HG03432 (cell line): ENCODE data around the gene ZNF124.
"Not testable (repeated sequence)": the region's sequence is repeated elsewhere in the genome, so short reads cannot be mapped to it uniquely, and the experiment has no call there.

Experiments
- ATAC-seq: cut with Tn5 transposase; IDR thresholded peaks from one replicate; pipeline ENCODE4 v1.9.1; 2021; ENCODE audit warnings: mild to moderate bottlenecking, moderate library complexity; ENCODE audit not compliant: unreplicated experiment

Gene ZNF124

GRCh38 chr1:247173431-247173830 is 1.6 kb upstream of the ZNF124 start:
- no peak for ATAC-seq

- ATAC-seq: no peak
Observed at GRCh38 chr1:247172996-247173395, 1.2 kb upstream of the ZNF124 start.

GRCh38 chr1:247171443-247171842 is 377 bp downstream of the ZNF124 start:
- peak; percentile 67 for ATAC-seq

- ATAC-seq: no peak
Observed at GRCh38 chr1:247165674-247166073, 6.1 kb downstream of the ZNF124 start.

- ATAC-seq: no peak
Observed at GRCh38 chr1:247164694-247165093, 7.1 kb downstream of the ZNF124 start.

- no peak for ATAC-seq
Observed at GRCh38 chr1:247156787-247157232, 15.0 kb downstream of the ZNF124 start.

GRCh38 chr1:247147781-247148180 is 24.0 kb downstream of the ZNF124 start:
- ATAC-seq: no peak

- ATAC-seq: not testable (repeated sequence)
Observed at GRCh38 chr1:247147120-247147519, 24.7 kb downstream of the ZNF124 start.

- ATAC-seq: no peak
Observed at GRCh38 chr1:247146671-247147070, 25.1 kb downstream of the ZNF124 start.

- no peak for ATAC-seq
Observed at GRCh38 chr1:247145279-247145678, 26.5 kb downstream of the ZNF124 start.

- ATAC-seq: not testable (repeated sequence)
Observed at GRCh38 chr1:247139557-247139956, 32.3 kb downstream of the ZNF124 start.

- no peak for ATAC-seq
Observed at GRCh38 chr1:247131236-247131635, 40.6 kb downstream of the ZNF124 start.

GRCh38 chr1:247127519-247128282 is 44.1 kb downstream of the ZNF124 start:
- not testable (repeated sequence) for ATAC-seq

- peak; percentile 65 for ATAC-seq
Observed at GRCh38 chr1:247126601-247127000, 45.2 kb downstream of the ZNF124 start.

- ATAC-seq: peak; percentile 99
Observed at GRCh38 chr1:247126166-247126565, 45.7 kb downstream of the ZNF124 start.

- ATAC-seq: no peak
Observed at GRCh38 chr1:247121382-247121781, 50.4 kb downstream of the ZNF124 start.

GRCh38 chr1:247120408-247120668 is 51.5 kb downstream of the ZNF124 start:
- ATAC-seq: not testable (repeated sequence)

GRCh38 chr1:247119600-247120407 is 52.0 kb downstream of the ZNF124 start:
- no peak for ATAC-seq

GRCh38 chr1:247118946-247119446 is 52.8 kb downstream of the ZNF124 start:
- ATAC-seq: peak; percentile 43

GRCh38 chr1:247115545-247115944 is 56.3 kb downstream of the ZNF124 start:
- ATAC-seq: no peak

- no peak for ATAC-seq
Observed at GRCh38 chr1:247115141-247115510, 56.7 kb downstream of the ZNF124 start.
